Activated naive CD4-positive, alpha-beta T cell treated with anti-CD3 and anti-CD28 coated beads, Interleukin-2, amount 10 ng/mL, durations not matched to agents 7 days and 5 days (primary cell): ENCODE data around the gene DTNBP1.

Experiments used
- CTCF ChIA-PET: fragments of 350-600 bp; sonication (Branson Sonifier 250); formaldehyde crosslinking; loops from one replicate; lab custom pipeline; 2021; ENCODE audit warnings: antibody characterized with exemption; lab: Charles Lee
- DNase-seq: peaks from one replicate; pipeline ENCODE4 v3.0.0-alpha.2; 2020
- H3K27ac Mint-ChIP-seq: one replicate; pipeline ENCODE4 v1.8.0; 2021; ENCODE audit warnings: mild to moderate bottlenecking, moderate library complexity, mixed read lengths
- H3K27me3 Mint-ChIP-seq: one replicate; pipeline ENCODE4 v1.8.0; 2021; ENCODE audit warnings: mild to moderate bottlenecking, mixed read lengths
- H3K36me3 Mint-ChIP-seq: one replicate; pipeline ENCODE4 v1.8.0; 2021; ENCODE audit warnings: mixed read lengths
- H3K4me1 Mint-ChIP-seq: one replicate; pipeline ENCODE4 v1.8.0; 2021; ENCODE audit warnings: mixed read lengths
- H3K4me3 Mint-ChIP-seq: one replicate; pipeline ENCODE4 v1.8.0; 2021; ENCODE audit warnings: mild to moderate bottlenecking, moderate library complexity, mixed read lengths
- H3K9me3 Mint-ChIP-seq: one replicate; pipeline ENCODE4 v1.8.0; 2021; ENCODE audit warnings: mixed read lengths

The DTNBP1 gene

DNA sequence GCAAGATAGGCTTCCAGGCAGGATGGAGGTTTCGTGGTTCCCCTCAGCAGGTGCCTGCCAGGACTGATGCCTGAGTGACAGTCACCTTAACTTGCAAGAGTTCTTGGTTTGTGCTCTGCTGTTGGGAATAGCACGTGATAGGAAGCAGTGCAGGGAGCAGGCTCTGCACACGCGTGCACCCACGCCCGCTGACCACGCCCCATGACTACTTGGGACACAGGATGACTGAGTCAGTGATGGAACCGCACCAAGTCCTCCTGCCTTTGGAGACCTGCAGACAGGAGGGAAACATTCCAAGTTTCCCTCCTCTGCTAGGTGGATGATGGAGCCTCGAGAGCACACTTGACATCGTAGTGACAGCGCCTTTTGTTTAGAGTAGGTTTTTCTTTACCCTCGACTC lies 164.2 kb downstream of the DTNBP1 start:
- CTCF ChIA-PET = no interaction called here
- Mint-ChIP-seq H3K9me3 (no peaks in the 10 kb centered on the region), H3K4me1 (no peaks in the 10 kb centered on the region), H3K27ac (no peak overlapping the region), H3K36me3 (peaks cover 37% of the 10 kb centered on the region), H3K4me3 (no peak overlapping the region), H3K27me3 (no peaks in the 10 kb centered on the region)
- DNase-seq = no peak

DNA sequence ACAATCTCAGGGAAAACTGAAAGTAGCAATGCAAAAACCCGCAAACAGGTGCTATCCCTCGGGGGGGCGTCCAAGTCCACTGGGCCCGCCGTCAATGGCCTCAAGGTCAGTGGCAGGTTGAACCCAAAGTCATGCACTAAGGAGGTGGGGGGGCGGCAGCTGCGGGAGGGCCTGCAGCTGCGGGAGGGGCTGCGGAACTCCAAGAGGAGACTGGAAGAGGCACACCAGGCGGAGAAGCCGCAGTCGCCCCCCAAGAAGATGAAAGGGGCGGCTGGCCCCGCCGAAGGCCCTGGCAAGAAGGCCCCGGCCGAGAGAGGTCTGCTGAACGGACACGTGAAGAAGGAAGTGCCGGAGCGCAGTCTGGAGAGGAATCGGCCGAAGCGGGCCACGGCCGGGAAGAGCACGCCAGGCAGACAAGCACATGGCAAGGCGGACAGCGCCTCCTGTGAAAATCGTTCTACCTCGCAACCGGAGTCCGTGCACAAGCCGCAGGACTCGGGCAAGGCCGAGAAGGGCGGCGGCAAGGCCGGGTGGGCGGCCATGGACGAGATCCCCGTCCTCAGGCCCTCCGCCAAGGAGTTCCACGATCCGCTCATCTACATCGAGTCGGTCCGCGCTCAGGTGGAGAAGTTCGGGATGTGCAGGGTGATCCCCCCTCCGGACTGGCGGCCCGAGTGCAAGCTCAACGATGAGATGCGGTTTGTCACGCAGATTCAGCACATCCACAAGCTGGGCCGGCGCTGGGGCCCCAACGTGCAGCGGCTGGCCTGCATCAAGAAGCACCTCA lies 166.3 kb downstream of the DTNBP1 start:
- Mint-ChIP-seq H3K4me3 (no peak overlapping the region), H3K27ac (no peak overlapping the region), H3K9me3 (no peaks in the 10 kb centered on the region), H3K4me1 (peaks cover 12% of the 10 kb centered on the region), H3K27me3 (no peaks in the 10 kb centered on the region), H3K36me3 (peaks cover 32% of the 10 kb centered on the region)
- DNase-seq = no peak
- CTCF ChIA-PET = no interaction called here

DNA sequence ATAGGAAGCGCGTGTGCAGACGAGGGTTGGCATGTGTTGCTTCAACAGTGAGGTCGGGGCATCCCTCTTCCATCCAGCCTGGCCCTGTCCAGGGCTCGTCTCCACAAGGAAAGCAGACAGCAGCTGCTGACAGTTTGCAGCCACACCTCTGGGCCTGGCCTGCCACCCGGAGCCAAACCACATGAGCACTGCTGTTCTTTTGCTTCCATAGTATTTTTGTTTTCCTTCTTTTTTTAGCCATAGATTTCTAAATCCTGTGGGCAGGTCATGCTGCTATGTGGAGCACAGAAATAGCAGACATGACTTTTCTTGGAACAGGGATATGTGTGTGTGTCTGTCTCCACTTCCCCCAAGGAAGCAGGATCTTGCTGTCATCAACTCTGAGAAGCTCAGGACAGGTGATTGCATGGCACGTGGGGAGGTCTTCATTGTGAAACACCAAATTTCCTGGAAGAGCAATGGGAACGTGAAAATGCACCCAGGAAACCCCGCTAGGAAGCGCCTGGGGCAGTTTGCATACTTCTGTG lies 167.4 kb downstream of the DTNBP1 start:
- Mint-ChIP-seq H3K27ac (no peak overlapping the region), H3K4me3 (no peak overlapping the region), H3K9me3 (no peaks in the 10 kb centered on the region), H3K27me3 (no peaks in the 10 kb centered on the region), H3K36me3 (peaks cover 28% of the 10 kb centered on the region), H3K4me1 (peaks cover 20% of the 10 kb centered on the region)
- DNase-seq = no peak
- CTCF ChIA-PET = no interaction called here

DNA sequence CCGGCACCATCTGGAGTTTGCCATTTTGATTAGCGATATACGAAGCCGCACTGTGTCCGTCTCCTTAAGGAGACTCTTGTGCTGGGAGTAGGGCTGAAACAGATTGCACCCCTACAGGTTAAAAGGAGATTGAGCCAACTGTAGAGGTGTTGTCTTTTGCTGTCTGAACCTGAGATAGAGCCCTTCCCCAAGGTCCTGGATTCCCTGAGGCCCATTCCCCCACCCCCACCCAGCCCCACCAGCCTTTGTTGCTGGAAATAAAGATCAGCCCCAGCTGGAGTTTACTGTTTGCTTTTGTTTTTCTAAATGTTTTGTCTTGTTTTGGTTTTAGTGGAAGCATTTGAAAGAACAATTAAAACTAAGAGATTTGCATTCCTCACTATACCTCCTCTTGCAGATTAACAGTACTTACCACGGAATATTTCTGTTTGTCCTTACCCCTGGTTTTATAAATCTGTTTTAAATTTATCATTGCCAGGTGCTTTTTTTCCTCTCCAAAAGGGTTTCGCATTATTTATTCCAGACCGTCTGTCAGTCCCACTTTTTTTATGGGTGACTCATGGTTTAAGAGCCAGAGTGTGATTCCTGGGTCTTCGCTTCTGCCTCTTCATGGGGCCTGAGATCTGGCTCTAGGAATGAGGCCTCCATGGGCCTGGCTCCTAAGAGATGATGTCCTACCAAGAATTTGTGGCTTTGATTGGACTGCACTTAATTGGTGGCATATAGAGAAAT lies 169.2 kb downstream of the DTNBP1 start:
- Mint-ChIP-seq H3K36me3 (peaks cover 35% of the 10 kb centered on the region), H3K9me3 (no peaks in the 10 kb centered on the region), H3K4me3 (no peak overlapping the region), H3K4me1 (peaks cover 32% of the 10 kb centered on the region), H3K27ac (no peak overlapping the region), H3K27me3 (no peaks in the 10 kb centered on the region)
- no peak for DNase-seq
- CTCF ChIA-PET = interaction anchor here (0.9 to 1.5 kb wide), 4 partner anchors 17 to 1365 kb away, joined by 3 to 5 read pairs (median 4); no protein-coding TSS in a partner anchor

DNA sequence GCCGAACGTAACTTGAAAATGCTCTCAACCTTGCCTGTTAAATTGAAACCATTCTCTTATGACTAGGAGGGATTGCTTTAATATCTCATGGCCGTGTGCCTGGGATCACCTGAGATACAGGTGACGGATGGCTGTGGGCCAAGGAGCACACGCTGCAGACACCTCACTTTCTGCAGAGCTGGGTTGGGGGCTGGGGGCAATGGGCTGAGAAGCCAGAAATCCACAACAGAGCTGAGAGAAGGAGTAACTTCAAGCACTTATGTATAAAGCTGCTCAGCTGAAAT lies 170.9 kb downstream of the DTNBP1 start:
- peaks cover 37% of the 10 kb centered on the region for H3K36me3 Mint-ChIP-seq
- no peaks in the 10 kb centered on the region for H3K27me3 Mint-ChIP-seq
- H3K9me3 Mint-ChIP-seq = no peaks in the 10 kb centered on the region
- CTCF ChIA-PET = interaction anchor here (0.7 to 1.5 kb wide), 3 partner anchors 10 to 782 kb away, joined by 3 to 4 read pairs (median 3); no protein-coding TSS in a partner anchor
- no peak overlapping the region for H3K4me3 Mint-ChIP-seq
- H3K4me1 Mint-ChIP-seq = peaks cover 34% of the 10 kb centered on the region
- DNase-seq = no peak
- H3K27ac Mint-ChIP-seq = peak overlapping the region; percentile 76

DNA sequence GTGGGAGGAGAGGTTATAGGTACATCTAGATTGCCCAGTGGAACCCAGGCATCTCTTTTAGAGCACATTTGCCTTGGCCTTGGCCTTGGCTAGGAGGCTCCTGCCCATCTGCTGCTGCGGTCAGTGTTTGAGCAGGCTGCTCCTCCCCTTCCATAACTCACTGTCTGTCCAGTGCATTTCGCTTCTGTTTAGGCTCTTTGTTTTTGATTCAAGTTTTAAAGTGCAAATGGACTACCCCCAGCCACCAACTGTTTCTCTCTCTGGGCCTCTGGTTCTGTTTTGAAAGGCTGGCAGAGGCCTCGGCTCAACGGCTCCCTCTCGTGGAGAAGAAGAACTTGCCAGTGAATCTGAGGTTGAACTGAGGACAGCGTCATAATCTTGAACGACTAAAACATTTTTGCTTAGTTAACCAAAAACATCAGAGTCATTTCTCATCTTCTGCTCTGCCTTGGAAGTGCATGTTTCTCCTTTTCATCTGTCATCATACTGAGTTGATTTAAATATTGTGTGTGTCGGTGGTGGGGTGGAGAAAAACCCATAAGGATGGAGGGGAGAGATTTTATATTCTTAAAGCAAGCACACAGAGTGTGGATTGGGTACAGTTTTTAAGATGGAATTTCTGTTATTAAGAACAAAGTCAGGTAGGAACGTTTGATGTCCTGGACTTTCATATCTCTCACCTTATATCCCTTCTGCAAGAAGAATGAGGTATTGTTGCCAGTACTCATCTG lies 171.4 kb downstream of the DTNBP1 start:
- H3K4me3 Mint-ChIP-seq = no peak overlapping the region
- DNase-seq = peak; percentile 77
- CTCF ChIA-PET = interaction anchor here (0.6 to 1.5 kb wide), 6 partner anchors 22 to 1408 kb away, joined by 3 to 6 read pairs (median 3); no protein-coding TSS in a partner anchor
- peaks cover 39% of the 10 kb centered on the region for H3K36me3 Mint-ChIP-seq
- peaks cover 34% of the 10 kb centered on the region for H3K4me1 Mint-ChIP-seq
- no peaks in the 10 kb centered on the region for H3K27me3 Mint-ChIP-seq
- H3K9me3 Mint-ChIP-seq = no peaks in the 10 kb centered on the region
- H3K27ac Mint-ChIP-seq = peak overlapping the region; percentile 76

DNA sequence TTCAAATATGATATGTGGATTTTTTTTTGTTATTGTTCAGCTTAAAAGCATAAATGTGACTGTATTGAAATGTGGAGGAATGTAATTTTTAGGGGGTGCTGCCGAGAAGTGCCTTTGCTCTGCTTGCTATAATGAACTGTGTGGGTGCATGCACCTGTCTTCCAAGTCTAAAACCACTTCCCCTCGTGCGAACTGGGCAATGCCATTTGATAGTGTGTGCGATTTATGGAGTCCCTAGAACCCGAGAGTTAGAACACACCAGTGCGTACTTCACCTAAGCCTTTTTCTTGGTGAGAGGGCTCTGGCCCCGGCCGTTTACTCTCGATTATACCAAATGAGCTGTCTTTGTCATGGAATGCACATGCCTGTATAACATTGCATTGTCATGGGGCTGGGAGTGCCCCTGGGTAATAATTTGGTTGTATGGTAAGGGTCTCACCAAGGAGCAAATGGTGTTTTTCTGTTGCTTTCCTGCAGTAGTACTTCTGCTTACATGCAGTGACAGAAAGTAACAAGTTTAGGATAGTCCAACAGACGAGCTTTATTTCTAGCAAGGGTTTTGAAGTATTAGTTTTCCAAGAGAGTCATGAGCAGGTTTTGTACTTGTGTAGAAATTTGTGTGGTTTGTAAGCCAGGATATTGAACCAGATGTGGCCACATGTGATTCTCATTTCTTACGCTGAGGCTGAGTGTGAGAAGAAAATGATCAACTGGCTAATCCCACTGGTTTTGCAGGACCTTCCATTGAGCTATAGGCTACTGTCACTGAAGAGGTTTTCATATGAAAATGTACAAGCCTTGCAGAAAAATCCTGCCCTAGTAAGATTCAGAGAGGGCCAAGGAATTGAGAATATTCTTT lies 172.4 kb downstream of the DTNBP1 start:
- Mint-ChIP-seq H3K27ac (no peak overlapping the region), H3K4me1 (peaks cover 34% of the 10 kb centered on the region), H3K4me3 (no peak overlapping the region), H3K9me3 (no peaks in the 10 kb centered on the region), H3K36me3 (peaks cover 32% of the 10 kb centered on the region), H3K27me3 (no peaks in the 10 kb centered on the region)
- CTCF ChIA-PET = interaction anchor here (0.6 to 1.5 kb wide), 6 partner anchors 21 to 1407 kb away, joined by 3 to 6 read pairs (median 3); no protein-coding TSS in a partner anchor
- no peak for DNase-seq

DNA sequence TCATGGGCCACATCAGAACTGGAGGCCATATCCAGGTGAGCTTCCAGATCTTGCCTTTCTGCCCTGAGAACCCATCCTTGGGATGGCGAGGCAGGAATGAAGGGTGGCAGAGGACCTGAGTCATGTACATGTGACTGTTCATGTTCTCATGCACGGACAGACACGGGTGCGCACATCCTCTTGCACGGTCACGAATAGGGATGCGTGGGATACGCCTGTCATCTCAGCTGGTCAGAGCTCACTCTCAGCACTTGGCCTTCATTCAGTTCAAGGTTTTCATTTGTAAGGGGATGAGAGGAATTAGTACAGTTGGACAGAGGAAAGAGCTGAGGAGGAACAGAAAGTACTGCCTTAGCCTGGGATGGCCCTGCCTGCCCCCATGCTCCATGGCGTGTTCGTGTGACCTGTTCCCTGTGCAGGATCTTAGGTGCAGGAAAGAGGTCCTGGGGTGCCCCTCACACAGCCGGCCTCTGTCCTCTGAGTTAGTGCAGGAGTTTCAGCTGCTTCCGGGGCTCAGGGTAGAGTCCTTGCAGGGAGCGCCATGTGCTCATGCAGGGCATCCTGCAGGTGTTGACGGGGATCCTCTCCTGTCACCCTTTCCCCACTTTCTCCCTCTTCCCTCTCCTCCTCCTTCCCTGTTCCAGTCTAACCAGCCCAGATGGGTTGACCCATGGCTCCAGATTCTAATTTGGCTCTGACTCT lies 173.4 kb downstream of the DTNBP1 start:
- H3K27me3 Mint-ChIP-seq = no peaks in the 10 kb centered on the region
- no peaks in the 10 kb centered on the region for H3K9me3 Mint-ChIP-seq
- H3K4me3 Mint-ChIP-seq = no peak overlapping the region
- CTCF ChIA-PET = interaction anchor here (1.0 to 1.5 kb wide), 2 partner anchors 101 to 162 kb away, joined by 3 to 6 read pairs; no protein-coding TSS in a partner anchor
- DNase-seq = no peak
- peak overlapping the region; percentile 70 for H3K27ac Mint-ChIP-seq
- H3K4me1 Mint-ChIP-seq = peaks cover 38% of the 10 kb centered on the region
- peaks cover 30% of the 10 kb centered on the region for H3K36me3 Mint-ChIP-seq

DNA sequence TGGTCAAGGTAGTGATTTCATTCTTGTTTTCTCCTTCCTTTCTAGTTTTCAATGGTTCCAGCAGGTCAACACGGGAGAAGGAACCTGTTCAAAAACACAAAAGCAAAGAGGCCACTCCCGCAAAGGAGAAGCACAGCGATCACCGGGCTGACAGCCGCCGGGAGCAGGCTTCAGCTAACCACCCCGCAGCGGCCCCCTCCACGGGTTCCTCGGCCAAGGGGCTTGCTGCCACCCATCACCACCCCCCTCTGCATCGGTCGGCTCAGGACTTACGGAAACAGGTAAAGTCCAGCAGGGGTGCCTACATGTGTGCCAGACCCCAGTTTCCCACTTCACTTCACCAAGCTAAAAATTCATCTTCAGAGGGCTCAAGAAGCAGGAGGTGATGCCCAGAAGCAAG lies 175.6 kb downstream of the DTNBP1 start:
- Mint-ChIP-seq H3K9me3 (no peaks in the 10 kb centered on the region), H3K27me3 (no peaks in the 10 kb centered on the region), H3K4me3 (no peak overlapping the region), H3K4me1 (peaks cover 35% of the 10 kb centered on the region), H3K36me3 (peaks cover 28% of the 10 kb centered on the region), H3K27ac (no peak overlapping the region)
- no peak for DNase-seq
- CTCF ChIA-PET = no interaction called here

DNA sequence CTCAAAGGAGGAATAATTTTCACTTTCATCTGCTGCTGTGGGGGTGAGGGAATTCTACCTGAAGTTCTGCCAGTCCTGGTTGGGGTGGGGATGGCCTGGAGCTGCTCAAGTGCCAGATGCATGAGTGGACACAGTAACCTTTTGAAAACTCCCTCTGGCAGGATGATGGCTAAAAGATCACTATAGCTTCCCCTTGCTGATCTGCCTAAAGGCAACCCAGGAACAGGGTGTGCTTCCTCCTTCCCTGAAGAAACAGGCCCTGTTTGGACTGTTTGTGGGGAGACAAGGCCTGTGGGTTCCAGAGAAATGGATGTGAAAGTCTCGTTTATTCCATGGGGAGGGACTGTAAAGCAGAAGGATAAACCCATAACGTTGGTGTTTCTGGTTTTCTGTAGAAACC lies 176.9 kb downstream of the DTNBP1 start:
- Mint-ChIP-seq H3K27ac (no peak overlapping the region), H3K27me3 (no peaks in the 10 kb centered on the region), H3K9me3 (no peaks in the 10 kb centered on the region), H3K4me1 (peaks cover 36% of the 10 kb centered on the region), H3K4me3 (no peak overlapping the region), H3K36me3 (peaks cover 22% of the 10 kb centered on the region)
- DNase-seq = no peak
- CTCF ChIA-PET = no interaction called here

DNA sequence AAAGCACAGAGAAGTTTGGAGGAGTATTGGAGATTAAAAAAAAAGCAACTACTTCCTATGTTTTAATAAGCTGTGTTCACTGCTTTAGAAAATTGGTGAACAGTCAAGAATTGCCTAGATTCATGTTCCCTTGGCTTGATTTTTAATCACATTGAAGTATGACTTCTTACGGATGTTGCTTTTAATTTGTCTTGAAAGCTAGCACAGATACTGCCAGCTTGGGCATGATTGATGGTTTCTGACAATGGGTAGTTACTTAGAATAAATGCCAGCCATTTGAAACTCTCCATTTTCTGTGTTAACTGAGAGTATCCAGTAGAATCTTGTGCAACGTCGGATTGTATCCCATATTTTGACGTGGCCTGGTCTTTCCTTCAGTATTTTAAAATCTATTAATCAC lies 178.0 kb downstream of the DTNBP1 start:
- CTCF ChIA-PET = no interaction called here
- Mint-ChIP-seq H3K27ac (no peak overlapping the region), H3K9me3 (no peaks in the 10 kb centered on the region), H3K36me3 (peaks cover 22% of the 10 kb centered on the region), H3K27me3 (no peaks in the 10 kb centered on the region), H3K4me3 (no peak overlapping the region), H3K4me1 (peaks cover 33% of the 10 kb centered on the region)
- no peak for DNase-seq

DNA sequence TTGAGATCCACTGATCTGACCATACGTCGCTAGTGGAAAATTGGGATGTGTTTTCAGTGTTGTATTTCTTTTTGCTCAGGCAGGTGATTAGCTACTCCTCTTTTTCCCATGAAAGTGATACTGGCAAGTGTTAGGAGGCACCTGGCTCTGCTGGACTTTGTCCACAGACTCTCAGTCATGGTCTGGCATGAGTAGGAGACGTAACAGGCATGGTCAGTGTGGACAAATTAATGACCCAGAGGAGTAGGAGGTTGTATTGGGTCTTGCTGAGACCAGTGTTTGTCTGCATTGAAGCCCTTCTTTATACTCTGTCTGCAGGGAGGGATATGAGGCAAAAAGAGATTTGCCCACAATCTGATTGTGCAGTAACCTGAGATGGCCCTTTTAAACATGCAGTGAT lies 178.7 kb downstream of the DTNBP1 start:
- Mint-ChIP-seq H3K36me3 (peaks cover 20% of the 10 kb centered on the region), H3K27me3 (no peaks in the 10 kb centered on the region), H3K4me3 (no peak overlapping the region), H3K4me1 (peaks cover 29% of the 10 kb centered on the region), H3K27ac (no peak overlapping the region), H3K9me3 (no peaks in the 10 kb centered on the region)
- no peak for DNase-seq
- CTCF ChIA-PET = no interaction called here

DNA sequence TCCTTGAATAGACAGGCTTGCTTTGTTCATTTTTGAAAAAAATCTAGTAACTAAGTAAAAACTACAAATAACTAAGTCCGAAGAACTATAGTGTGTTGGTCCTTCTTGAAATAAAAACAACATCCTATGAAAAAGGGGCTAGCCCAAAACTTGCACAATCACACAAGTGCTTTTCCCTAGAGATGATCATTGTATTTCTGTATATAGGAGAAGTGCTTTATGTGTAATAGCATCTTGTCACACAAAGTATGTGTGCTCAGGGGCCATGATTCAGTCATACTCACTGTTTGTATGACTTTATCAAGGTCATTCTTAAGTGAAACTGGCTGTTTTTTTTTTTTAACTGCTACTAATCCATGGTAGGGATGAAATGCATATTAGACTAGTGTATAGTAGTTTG lies 179.8 kb downstream of the DTNBP1 start:
- Mint-ChIP-seq H3K36me3 (peaks cover 13% of the 10 kb centered on the region), H3K27me3 (no peaks in the 10 kb centered on the region), H3K4me1 (peaks cover 28% of the 10 kb centered on the region), H3K27ac (no peak overlapping the region), H3K9me3 (no peaks in the 10 kb centered on the region), H3K4me3 (no peak overlapping the region)
- CTCF ChIA-PET = no interaction called here
- no peak for DNase-seq
